GM19043 (cell line): ENCODE data around the gene STRBP.
"Not testable (repeated sequence)": the region's sequence is repeated elsewhere in the genome, so short reads cannot be mapped to it uniquely, and the experiment has no call there.

ENCODE experiments used
- ATAC-seq: cut with Tn5 transposase; IDR thresholded peaks from one replicate; pipeline ENCODE4 v1.9.1; 2021; ENCODE audit warnings: low read depth; ENCODE audit not compliant: unreplicated experiment

Gene STRBP

DNA sequence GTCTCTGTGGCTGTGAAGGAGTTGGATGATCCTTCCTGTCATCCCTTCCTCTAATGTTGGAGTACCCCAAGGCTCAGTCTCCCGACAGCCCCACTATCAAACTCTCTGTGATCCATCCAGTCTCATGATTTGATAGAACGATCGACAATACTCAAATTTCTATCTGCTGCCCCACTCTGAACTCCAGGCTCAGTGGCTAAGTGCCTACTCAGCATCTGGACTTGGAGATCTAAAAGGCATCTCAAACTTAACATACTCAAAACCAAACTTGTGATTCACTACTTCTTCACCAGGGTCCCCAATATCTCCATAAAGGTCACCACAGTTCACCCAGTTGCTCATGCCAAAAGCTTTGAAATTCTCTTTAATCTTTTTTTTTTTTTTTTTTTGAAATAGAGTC lies 15.1 kb upstream of the STRBP start:
- no peak for ATAC-seq

DNA sequence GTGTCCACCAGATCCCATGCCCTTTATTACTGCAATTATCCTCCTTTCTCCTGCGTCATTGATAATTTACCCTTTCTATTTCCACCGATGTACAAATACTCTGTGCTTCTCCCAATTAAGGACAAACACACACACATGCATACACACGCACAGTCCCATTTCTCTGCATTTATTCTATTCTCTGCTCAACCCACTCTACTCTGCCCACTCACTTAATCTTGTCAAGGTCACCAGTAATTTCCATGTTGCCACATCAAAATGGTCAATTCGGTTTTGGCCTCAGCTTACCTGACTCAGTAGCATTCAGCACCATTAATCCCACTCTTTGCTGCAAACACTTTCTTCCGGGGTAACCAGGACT lies 14.6 kb upstream of the STRBP start:
- no peak for ATAC-seq

DNA sequence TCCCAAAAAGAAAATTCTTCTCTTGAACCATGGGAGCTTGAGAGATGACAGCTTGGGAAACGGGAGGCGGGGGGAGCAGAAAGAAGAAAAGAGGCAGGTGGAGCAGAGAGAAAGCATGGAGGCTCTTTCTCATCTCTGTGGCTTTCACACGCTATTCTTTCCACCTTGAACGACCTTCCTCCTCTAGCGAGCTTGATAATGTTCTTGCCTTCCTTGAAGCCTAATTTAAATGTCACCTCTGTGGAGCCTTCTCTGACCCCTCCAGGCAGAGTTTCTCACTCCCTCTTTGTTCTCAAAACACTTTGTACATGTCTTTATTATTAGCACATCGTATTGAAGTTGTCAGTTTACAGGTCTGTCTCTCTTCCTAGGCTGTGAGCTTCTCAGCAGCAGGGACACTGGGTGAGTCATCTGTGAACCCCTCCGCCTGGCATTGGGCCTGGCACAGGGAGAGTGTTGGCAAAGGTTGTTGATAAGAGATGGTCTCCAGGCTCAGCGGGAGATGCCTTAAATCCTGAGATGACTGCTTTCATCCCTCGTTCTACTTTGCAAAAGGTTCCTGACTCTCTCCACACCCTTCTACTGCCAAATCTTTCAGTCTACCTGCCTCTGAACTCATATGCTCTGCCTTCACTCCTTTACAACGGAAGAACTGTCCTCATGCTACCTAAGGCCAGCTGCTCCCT lies 14.1 kb upstream of the STRBP start:
- ATAC-seq = no peak

DNA sequence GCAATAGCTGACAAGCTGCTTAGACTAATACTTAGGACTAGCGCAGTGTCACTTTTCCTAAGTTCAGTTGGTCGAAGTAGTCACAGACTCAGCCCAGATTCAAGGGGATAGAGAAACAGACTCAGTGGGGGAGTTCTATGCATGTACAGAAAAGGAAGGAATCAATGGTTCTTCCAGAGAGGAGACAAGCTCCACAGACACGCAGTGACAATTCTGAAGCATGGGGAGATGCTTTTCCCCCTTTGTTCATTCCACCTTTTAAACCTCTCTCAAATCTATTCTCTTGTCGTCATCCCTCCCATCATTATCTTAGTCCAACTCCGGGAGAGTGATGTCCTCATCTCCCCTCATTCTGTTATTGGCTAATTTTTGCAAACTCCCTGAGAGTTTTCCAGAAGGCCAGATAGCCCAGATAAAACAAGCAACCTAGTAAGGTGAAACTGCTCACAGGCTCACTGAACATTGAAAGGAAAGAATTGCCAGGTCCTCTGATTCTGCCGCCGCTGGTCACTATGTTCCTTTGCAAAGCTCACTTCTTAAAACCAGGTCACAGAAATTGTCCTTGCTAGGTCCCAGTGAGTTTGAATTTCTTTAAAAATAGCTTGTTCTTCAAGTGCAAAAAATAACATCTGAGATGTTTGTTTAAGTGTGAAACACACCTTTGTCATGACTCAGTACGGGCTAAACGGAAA lies 13.4 kb upstream of the STRBP start:
- no peak for ATAC-seq

DNA sequence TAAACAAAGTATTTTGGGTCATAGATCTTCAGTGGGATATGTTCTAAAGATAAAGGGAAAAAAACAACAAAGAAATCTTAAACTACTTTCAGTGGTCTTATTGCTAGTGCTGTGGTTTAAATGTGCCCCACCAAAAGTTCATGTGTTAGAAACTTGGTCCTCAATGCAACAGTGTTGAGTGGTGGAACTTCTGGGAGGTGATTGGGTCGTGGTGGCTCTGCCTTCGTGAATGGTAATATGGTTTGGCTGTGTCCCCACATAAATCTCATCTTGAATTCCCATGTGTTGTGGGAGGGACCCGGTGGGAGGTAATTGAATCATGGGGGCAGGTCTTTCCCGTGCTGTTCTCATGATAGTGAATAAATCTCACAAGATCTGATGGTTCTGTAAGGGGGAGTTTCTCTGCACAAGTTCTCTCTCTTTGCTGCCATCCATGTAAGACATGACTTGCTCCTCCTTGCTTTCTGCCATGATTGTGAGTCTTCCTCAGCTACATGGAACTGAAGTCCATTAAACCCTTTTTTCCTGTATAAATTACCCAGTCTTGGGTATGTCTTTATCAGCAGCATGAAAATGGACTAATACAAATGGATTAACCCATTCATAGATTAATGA lies 10.6 kb upstream of the STRBP start:
- ATAC-seq = not testable (repeated sequence)

DNA sequence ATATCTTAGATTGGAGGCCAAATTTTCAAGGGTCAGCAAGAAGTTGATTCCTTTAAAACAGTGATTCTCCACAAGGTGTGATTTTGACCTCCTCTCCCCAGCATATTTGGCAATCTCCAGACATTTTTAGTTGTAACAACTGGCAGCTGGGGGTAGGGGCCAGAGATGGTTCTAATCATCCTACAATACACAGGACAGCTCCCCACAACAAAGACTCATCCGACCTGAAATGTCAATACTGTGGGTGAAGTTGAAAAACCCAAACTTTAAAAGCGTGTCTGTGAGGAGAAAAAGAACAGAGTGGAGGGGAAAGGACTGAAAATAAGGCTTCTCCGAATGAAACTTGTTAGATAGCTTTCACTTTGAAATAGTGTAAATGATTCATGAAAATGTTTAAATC lies 10.0 kb upstream of the STRBP start:
- no peak for ATAC-seq

DNA sequence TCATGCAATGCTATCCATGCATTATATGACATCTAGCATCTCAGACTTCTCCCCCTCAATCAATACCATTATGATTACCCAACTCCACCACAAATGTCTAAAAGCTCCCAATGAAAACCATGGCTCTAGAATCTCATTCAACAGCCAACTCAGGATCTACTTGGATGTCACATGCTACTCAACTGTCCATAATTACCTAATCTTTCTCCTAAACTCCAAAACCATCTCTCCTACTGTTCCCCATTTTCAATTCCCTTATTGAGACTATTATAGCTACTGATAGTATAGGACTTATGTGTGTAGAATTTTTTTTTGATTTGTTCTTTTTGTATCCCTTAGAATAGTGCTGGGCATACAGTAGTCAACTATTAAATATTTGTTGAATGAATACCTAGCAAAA lies 8.2 kb upstream of the STRBP start:
- no peak for ATAC-seq

DNA sequence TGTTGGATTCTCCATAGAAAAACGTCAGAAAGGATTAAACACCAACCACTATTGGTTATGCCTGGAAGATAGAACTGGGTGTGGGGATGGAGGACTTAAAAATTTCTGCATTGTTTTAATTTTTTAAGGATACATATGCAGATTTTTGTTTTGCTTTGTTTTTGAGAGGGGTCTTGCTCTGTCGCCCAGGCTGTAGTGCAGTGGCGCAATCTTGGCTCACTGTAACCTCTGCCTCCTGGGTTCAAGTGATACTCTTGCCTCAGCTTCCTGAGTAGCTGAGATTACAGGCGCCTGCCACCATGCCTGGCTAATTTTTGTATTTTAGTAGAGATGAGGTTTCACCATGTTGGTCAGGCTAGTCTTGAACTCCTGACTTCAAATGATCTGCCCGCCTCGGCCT lies 2.7 kb upstream of the STRBP start:
- ATAC-seq = not testable (repeated sequence)

DNA sequence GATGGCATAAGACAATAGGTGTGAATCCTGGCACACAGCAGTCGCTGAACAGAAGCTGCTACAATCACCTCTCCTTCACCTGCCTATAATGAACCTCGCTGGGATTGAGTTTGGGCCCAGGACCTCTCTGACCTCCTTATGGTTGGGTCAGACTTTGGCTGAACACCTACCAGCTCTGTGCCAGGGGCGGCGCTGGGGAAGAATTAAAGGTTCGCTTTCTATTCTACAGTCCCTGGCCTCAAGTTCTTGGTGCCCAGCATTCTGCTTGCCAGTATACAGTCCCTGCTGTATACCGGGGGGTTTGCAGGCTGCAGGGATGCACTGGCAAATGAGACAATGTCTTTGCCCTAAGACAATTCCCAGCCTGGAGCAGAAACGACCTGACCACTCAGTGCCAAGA lies 895 bp upstream of the STRBP start:
- no peak for ATAC-seq

DNA sequence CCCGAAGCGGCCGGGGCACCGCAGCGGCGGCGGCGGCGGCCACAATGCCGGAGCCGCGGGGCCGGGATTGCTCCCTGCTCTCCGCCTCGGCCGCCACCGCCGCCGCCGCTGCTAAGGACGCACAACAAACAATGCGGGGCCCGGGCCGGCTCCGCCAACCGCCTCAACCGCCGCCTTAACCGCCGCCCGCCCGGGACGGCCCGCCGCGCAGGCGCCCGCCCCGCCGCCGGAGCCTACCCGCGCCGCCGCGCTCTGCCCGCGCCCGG lies 254 bp downstream of the STRBP start:
- ATAC-seq = no peak

DNA sequence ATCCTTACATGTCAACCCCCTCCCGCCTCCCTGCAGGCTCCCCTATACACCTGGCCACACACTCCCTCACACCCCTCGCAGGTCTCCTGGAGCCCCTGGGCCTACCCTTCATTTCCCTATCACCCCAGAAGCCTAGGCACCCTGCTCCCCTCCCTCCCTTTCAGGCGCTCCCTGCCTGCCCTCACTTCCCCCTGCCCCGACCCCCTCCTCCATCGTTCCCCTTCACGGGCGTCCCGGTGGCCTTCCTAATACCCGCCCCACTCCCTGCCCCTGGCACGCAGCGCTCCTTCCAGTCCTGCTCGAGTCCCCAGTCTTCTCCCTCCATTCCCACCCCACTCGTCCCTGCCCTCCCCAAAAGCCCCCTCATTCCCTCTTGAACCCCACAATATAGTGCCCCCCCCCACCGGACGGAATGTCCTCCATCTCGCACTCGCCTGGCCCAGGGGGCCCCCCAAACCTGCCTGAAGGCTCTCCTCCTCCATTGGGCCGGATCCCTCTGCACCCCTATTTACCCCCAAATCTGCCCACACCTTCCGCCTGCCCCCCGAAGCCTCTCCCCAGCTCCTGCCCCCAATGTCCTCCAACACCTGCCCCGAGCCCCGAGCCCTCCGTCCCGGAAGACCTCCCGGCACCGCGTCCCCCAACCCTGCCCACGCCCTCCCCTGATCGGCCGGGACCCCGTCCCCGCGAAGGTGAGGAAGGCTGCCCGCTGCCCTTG lies 746 bp downstream of the STRBP start:
- ATAC-seq = no peak

DNA sequence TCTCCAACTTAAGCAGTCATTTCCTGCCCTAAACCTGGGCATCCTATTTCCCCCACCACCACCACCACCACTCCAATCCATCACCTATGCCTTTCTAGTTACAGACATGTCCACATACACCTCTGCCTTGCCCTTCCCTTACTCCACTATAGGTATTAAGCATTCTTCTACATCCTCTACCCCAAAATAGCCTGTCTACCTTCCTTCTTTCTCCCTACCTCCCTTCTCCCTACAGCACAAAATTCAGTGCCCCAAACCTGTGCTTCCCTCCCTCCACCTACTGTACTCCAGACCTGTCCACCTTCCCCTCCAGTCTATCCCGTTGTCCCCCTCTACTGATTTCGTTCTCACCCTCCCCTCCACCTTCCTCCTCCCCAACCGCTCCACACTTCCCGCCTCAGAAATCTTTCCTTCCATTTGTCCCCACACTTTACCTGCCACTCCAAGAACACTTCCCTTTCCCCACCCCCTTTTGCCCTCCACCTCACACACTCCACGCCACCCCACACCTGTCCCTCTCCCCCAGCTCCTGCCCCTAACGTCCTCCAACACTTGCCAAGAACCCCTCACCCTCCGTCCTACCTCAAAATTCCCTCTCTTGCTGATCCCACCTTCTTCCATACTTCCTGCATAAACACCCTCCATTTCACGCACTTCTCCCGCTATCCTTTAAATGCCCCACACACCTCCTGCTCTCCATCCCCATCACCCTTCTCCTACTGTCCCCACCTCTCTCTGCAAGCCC lies 1.6 kb downstream of the STRBP start:
- ATAC-seq = no peak

DNA sequence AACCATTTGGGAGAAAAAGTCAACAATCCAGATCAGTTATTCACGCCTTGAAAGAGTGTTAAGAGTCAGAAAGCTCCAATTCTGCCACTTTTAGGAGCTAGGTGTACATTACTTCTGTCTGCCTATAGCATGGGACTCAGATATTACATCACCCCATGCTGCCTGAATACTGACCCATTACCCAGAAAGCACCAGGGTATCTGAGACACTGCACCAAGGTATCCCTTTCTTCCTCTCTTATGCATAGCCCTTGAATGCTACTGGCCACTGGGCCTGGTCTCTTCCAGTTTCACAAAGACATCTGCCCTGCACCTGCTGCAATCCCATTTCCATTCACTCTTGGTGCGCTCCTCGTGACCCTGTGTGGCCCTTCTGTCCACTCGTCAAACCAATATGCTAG lies 2.6 kb downstream of the STRBP start:
- ATAC-seq = no peak

DNA sequence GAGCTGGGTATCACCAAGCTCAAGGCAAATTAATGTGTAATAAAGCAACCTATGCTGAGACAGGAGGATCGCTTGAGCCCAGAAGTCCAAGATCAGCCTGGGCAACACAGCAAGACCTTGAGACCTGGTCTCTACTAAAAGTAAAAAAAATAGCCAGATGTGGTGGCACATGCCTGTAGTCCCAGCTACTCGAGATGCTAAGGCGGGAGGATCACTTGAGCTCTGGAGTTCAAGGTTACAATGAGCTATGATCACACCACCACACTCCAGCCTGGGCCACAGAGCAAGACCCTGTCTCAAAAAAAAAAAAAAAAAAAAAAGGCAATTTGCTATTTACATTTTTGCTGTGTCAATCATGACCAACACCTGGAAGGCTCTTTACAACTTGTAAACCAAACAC lies 5.2 kb downstream of the STRBP start:
- ATAC-seq = no peak

DNA sequence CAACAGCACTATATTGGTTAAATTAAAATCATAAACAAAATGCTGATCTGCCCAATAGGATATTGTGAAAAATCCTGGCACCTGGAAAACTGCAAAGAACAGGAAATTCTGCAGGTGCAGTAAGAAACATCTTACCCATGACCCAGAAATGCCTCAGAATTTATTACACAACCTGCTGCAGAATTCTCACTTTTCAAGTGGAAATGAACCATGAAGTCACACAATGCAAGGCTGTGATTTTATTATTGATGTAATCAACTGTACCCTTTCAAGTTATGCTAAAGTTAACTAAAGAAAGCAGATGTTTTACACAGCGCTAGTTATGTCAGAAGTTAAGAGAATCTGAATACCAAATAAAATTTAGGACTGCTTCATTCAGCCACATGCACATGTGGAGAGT lies 6.0 kb downstream of the STRBP start:
- no peak for ATAC-seq

DNA sequence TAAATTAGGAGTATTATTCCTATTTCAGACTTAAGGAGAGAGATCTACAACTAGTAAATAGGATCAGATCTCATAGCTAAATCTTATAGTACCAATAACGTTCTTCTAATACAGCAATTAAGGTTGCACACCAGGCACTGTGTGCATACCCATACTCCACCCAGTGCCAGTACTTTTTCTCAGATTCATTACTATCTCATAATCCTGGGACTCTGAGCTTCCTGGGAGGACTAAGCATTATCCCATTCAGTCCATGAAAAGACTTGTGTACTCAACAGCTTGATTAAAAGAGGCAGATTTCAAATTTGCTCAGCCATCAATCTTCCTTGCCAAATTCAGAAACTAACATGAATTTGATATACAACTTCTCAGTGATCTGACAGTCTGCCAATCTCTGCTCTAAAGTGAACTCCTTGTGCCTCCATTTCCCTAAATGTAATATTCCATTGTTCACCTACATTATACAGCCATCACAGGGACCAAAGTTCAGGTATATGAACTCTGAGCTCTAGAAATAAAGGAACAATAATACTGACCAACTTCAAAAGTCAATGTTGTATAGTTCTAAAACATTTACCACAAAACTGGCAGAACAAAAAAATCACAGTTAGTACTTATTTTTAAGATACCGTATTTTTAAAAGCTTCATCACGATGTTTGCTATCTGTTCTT lies 7.2 kb downstream of the STRBP start:
- no peak for ATAC-seq

DNA sequence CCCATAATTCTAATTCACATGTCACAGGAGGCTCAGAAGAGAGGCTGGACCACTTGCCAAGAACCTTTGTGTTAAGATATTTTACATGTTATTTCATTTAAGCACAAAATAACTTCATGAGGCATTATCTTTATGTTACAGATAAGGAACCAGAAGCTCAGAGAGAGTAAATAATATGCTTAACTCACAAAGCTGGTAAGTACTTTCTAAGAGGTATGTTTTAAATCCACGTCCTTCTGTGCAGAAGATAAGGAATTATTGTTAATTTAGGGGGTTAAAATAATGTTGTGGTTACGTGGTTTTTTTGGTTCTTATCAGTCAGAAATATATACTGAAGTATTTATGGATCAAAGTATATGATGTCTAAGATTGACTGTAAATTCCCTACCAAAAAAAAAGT lies 8.0 kb downstream of the STRBP start:
- no peak for ATAC-seq

DNA sequence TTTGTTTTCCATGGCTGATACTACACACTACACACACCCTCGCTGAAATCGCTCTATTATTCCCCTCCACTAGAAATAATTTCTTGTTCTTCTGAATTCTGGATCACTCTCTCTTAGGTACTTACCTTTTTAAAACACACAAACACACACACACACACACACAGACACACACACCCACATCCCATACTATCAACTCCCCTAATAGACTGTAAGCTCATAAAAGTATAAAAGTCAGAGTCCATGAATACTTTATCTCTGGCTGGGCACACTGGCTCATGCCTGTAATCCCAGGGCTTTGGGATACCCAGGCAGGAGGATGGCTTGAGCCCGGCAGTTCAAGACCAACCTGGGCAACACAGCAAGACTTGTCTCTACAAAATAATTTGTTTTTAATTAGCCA lies 11.1 kb downstream of the STRBP start:
- ATAC-seq = no peak

DNA sequence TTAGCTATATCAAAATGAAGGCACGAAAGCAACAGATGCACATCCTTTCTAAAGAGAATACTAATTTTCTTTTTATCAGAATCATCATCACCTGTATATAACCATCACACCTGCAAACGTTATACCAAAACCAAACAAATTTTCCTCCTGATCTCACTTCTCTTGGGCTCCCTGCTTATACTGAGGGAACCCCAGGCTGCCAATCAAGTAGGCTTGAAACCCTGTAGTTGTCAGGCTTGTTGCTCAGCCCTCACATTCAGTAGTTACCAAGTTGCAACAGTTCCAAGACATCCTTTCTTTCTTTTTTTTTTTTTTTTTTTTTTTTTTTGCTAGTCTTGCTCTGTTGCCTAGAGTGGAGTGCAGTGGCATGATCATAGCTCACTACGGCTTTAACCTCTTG lies 12.7 kb downstream of the STRBP start:
- ATAC-seq = no peak

DNA sequence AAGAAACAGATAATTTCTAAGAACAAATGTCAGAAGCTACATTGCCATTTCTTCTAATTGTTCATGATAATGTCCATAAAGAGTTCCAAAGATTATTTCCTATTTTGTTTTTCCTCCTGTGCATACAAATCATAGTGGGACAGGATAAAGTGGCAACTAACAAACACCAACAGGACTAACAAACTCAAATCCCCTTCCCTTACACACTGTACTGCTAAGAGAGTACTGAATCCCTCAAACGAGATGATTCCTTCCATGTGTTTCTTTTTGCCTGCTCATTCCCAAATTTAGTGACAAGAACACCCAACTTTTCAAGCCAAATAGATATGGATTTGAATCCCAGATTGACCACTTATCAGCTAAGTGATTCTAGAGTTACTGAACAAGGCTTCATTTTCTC lies 15.2 kb downstream of the STRBP start:
- no peak for ATAC-seq

DNA sequence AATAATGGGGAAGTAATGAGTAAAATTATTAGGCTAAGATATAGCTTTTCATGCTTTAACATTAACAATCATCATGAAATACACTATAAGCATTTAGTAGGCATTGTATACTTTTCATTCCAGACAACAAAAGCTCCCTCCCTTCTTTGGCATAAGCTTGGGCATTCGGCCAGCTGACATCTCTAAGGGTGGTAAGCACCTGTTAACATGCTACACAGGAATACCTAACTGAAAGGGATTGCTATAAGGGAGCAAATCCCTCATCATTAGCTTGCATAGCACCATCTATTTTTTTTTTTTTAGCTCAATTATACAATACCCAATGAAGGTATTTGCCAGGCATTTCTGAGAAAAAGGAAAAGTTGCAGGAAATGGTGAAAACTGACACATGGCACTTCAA lies 16.6 kb downstream of the STRBP start:
- ATAC-seq = no peak
